Measurements from ENCODE around the gene ATP6V1B1. TPM values are rescaled to one million over a fixed set of nuclear protein-coding genes. Genes with fewer than 3 reads are reported as not detected.

ATP6V1B1 gene
- 2.6 and 4.0 TPM in 2 replicates for total RNA-seq (2022)
- percentile 36 among the genes with signal in this experiment for Bru-seq, nascent RNA
- BruChase-seq, experiment 1, labeled RNA remaining after a 2-hour chase = percentile 46 among the genes with signal in this experiment
- BruChase-seq, experiment 2, labeled RNA remaining after a 6-hour chase = percentile 43 among the genes with signal in this experiment
- long read RNA-seq, partial matches to known transcripts = 0 of 5 reads
- long read RNA-seq, other reads (novel, unspliced or antisense) = 1 of 5 reads

- ChIA-PET CTCF (interaction anchor here (0.6 to 2.9 kb wide), 2 partner anchors 13 to 774 kb away, joined by 8 to 22 read pairs; no protein-coding TSS in a partner anchor), POLR2A (no interaction called here)
- no peaks in the 10 kb centered on the region for H3K27me3 Mint-ChIP-seq (ENCODE audit: insufficient read depth, unreplicated experiment)
- intact Hi-C loops (cut with micrococcal nuclease; ENCODE audit: unreplicated experiment) = no loop called here
- H3K9me3 ChIP-seq = no peaks in the 10 kb centered on the region
- no TSS peak for BruUV-seq (replicated peaks)
- peaks cover 9% of the 10 kb centered on the region for H3K4me1 Mint-ChIP-seq (ENCODE audit: low read depth, unreplicated experiment)
- H3K36me3 ChIP-seq (ENCODE audit: control insufficient read depth, insufficient read depth, low read length) = no peaks in the 10 kb centered on the region; the same call in 1 of the 2 replicates
- H3K4me3 Mint-ChIP-seq (ENCODE audit: unreplicated experiment) = peak within 1 kb of the TSS; percentile 45
- H3K27ac Mint-ChIP-seq (ENCODE audit: unreplicated experiment) = peak within 1 kb of the TSS; percentile 67
- no peaks in the 10 kb centered on the region for H3K27me3 ChIP-seq (replicated peaks; ENCODE audit: control insufficient read depth, insufficient read depth, low read length)
- no peaks in the 10 kb centered on the region for H3K9me3 Mint-ChIP-seq (ENCODE audit: unreplicated experiment)
- DNase-seq = peak; percentile 28 to 66
- no peak for TF ChIP-seq CTCF (IDR thresholded peaks at IDR 0.05; ENCODE audit: insufficient read depth in 1 of 2, low read depth in 1 of 2, low read length in 1 of 2, severe bottlenecking in 1 of 2, unreplicated experiment in 1 of 2)
- no peaks in the 10 kb centered on the region for H3K36me3 Mint-ChIP-seq (ENCODE audit: insufficient read depth, unreplicated experiment)
- H3K4me1 ChIP-seq = peaks cover 28% of the 10 kb centered on the region
- H3K4me3 ChIP-seq (ENCODE audit: low read depth, low read length) = peak within 1 kb of the TSS; percentile 8; the same call in 1 of the 2 replicates
Measured at GRCh38 chr2:70935468-70936164, at the start of gene ATP6V1B1. Gene ATP6V1B1 (plus strand): TSS chr2:70935900. CDS start chr2:70935955, 55 bp downstream.

GRCh38 chr2:70886541-70886987 is 49.1 kb upstream of the ATP6V1B1 start:
- H3K4me1 ChIP-seq = no peaks in the 10 kb centered on the region; the same call in 1 of the 2 replicates
- intact Hi-C loops (cut with micrococcal nuclease; ENCODE audit: unreplicated experiment) = no loop called here
- H3K27me3 ChIP-seq (replicated peaks; ENCODE audit: control insufficient read depth, insufficient read depth, low read length) = no peaks in the 10 kb centered on the region
- no peak for DNase-seq
- Mint-ChIP-seq H3K36me3 (ENCODE audit: insufficient read depth, unreplicated experiment) (peaks cover 7% of the 10 kb centered on the region), H3K27me3 (ENCODE audit: insufficient read depth, unreplicated experiment) (peaks cover 4% of the 10 kb centered on the region), H3K27ac (ENCODE audit: unreplicated experiment) (peak overlapping the region; percentile 78), H3K4me1 (ENCODE audit: low read depth, unreplicated experiment) (peaks cover 11% of the 10 kb centered on the region), H3K4me3 (ENCODE audit: unreplicated experiment) (peak overlapping the region; percentile 80), H3K9me3 (ENCODE audit: unreplicated experiment) (no peaks in the 10 kb centered on the region)
- H3K4me3 ChIP-seq (ENCODE audit: low read depth, low read length) = no peak overlapping the region
- no peaks in the 10 kb centered on the region for H3K9me3 ChIP-seq
- TF ChIP-seq CTCF (IDR thresholded peaks at IDR 0.05; ENCODE audit: insufficient read depth in 1 of 2, low read depth in 1 of 2, low read length in 1 of 2, severe bottlenecking in 1 of 2, unreplicated experiment in 1 of 2) = no peak
- ChIA-PET POLR2A (no interaction called here), CTCF (no interaction called here)
- no peaks in the 10 kb centered on the region for H3K36me3 ChIP-seq (ENCODE audit: control insufficient read depth, insufficient read depth, low read length)
- BruUV-seq (replicated peaks) = no TSS peak

- TSS peak; percentile 88 for BruUV-seq (replicated peaks)
Measured at GRCh38 chr2:70887208-70887549, 48.5 kb upstream of the ATP6V1B1 start.

More at GRCh38 chr2:70887208-70887549, 48.5 kb upstream of the ATP6V1B1 start:
- H3K27ac Mint-ChIP-seq (ENCODE audit: unreplicated experiment) = peak overlapping the region; percentile 78
- H3K4me1 ChIP-seq = no peaks in the 10 kb centered on the region; the same call in 1 of the 2 replicates
- no peaks in the 10 kb centered on the region for H3K27me3 ChIP-seq (replicated peaks; ENCODE audit: control insufficient read depth, insufficient read depth, low read length)
- peaks cover 7% of the 10 kb centered on the region for H3K36me3 Mint-ChIP-seq (ENCODE audit: insufficient read depth, unreplicated experiment)
- ChIA-PET CTCF (no interaction called here), POLR2A (no interaction called here)
- intact Hi-C loops (cut with micrococcal nuclease; ENCODE audit: unreplicated experiment) = no loop called here
- H3K36me3 ChIP-seq (ENCODE audit: control insufficient read depth, insufficient read depth, low read length) = no peaks in the 10 kb centered on the region
- H3K9me3 ChIP-seq = no peaks in the 10 kb centered on the region
- no peaks in the 10 kb centered on the region for H3K9me3 Mint-ChIP-seq (ENCODE audit: unreplicated experiment)
- no peak for DNase-seq
- H3K4me1 Mint-ChIP-seq (ENCODE audit: low read depth, unreplicated experiment) = peaks cover 11% of the 10 kb centered on the region
- TF ChIP-seq CTCF (IDR thresholded peaks at IDR 0.05; ENCODE audit: insufficient read depth in 1 of 2, low read depth in 1 of 2, low read length in 1 of 2, severe bottlenecking in 1 of 2, unreplicated experiment in 1 of 2) = no peak
- H3K4me3 Mint-ChIP-seq (ENCODE audit: unreplicated experiment) = peak overlapping the region; percentile 80
- H3K4me3 ChIP-seq (ENCODE audit: low read depth, low read length) = peak overlapping the region; percentile 81
- no peaks in the 10 kb centered on the region for H3K27me3 Mint-ChIP-seq (ENCODE audit: insufficient read depth, unreplicated experiment)

All from Caco-2 (cell line).